ENCODE data around the gene VCP. TPM values are rescaled to one million over a fixed set of nuclear protein-coding genes. Genes with fewer than 3 reads are reported as not detected.

The VCP gene
- total RNA-seq, 4 donors from 2014 or later = 134 to 190 (median 149) TPM

DNA sequence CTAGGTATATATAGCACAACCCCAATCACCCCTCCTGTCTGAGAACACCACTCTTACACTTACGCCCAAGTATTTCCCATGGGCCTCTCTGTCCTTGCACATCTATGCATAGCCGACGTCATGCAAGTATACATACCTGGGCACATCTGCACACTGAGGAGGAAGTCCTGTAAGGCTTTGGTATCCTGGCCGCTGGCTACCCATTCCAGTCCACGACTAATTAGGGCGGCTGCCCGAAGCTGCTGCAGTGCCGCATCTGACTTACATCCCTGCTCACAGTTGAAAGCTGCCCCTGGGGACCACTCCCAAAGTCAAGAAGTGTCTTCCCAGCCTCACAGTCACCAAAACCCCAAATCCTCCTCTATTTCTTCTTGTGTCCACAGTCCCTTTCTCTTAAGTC lies 2.4 kb upstream of the VCP start:
- WGBS, 2 donors = 88 to 96% methylated on average over 8 of the region's 8 CpGs
- DNase-seq (ENCODE audit: low spot score in 2 of 2) = no peak
- peaks cover 0 to 37% (median 21%) of the 10 kb centered on the region in 4 donors for H3K4me1 ChIP-seq
- no peaks in the 10 kb centered on the region for H3K27me3 ChIP-seq
- H3K4me3 ChIP-seq = no peak overlapping the region
- no peak overlapping the region for H3K27ac ChIP-seq
- TF ChIP-seq CTCF (IDR thresholded peaks at IDR 0.05) (no peak), EP300 (IDR thresholded peaks at IDR 0.05) (no peak), POLR2A (IDR thresholded peaks at IDR 0.05) (no peak)
- no peaks in the 10 kb centered on the region for H3K9me3 ChIP-seq
- peaks cover 0 to 34% (median 0%) of the 10 kb centered on the region in 3 donors for H3K36me3 ChIP-seq

DNA sequence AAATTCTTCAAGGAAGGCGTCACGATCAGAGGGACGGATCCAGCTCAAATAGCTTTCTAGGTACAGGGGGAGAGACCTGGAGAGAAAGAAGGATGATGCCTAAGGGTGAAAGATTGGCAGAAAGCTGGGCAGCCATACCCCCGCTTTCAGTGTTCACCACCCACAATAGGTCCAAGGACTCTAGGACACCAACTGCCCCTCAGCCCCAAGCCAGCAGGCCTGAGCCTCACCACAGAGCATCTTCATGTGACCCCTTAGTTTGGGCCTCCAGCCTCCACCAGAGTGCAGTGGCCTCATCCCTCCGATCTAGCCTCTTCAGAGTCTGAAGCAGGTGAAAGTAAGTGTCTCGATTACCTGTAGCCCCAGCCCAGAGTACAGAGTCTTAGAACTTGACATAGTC lies 1.7 kb upstream of the VCP start:
- peaks cover 0 to 34% (median 0%) of the 10 kb centered on the region in 3 donors for H3K36me3 ChIP-seq
- no peak overlapping the region for H3K4me3 ChIP-seq
- no peak for TF ChIP-seq CTCF (IDR thresholded peaks at IDR 0.05)
- WGBS, 2 donors = 94 to 95% methylated on average over 6 of the region's 6 CpGs
- H3K4me1 ChIP-seq = peaks cover 0 to 41% (median 25%) of the 10 kb centered on the region in 4 donors
- no peaks in the 10 kb centered on the region for H3K9me3 ChIP-seq
- H3K27ac ChIP-seq = no peak overlapping the region
- DNase-seq (ENCODE audit: low spot score in 2 of 2) = no peak
- H3K27me3 ChIP-seq = no peaks in the 10 kb centered on the region

GRCh38 chr9:35073279-35073612 lies 821 bp upstream of the VCP start:
- Histone ChIP-seq H3K4me3 (peak overlapping the region in 1 of 4 donors; percentile 89), H3K27me3 (no peaks in the 10 kb centered on the region), H3K9me3 (no peaks in the 10 kb centered on the region), H3K4me1 (peaks cover 0 to 41% (median 30%) of the 10 kb centered on the region in 4 donors), H3K27ac (peak overlapping the region in 3 of 4 donors; percentile 98 to 100 (median 99)), H3K36me3 (peaks cover 0 to 34% (median 0%) of the 10 kb centered on the region in 3 donors)
- 64 to 68% methylated on average over 2 of the region's 2 CpGs for WGBS, 2 donors
- TF ChIP-seq POLR2A (IDR thresholded peaks at IDR 0.05) (no peak), EP300 (IDR thresholded peaks at IDR 0.05) (no peak), CTCF (IDR thresholded peaks at IDR 0.05) (no peak)
- no peak for DNase-seq (ENCODE audit: low spot score in 2 of 2)

GRCh38 chr9:35071814-35072460 lies 488 bp downstream of the VCP start:
- H3K36me3 ChIP-seq = peaks cover 0 to 43% (median under 1%) of the 10 kb centered on the region in 3 donors
- no peaks in the 10 kb centered on the region for H3K9me3 ChIP-seq
- peak overlapping the region; percentile 72 to 99 (median 89) for H3K4me3 ChIP-seq
- TF ChIP-seq EP300 (IDR thresholded peaks at IDR 0.05) (no peak), CTCF (IDR thresholded peaks at IDR 0.05) (peak in 4 of 5 experiments; percentile 26 to 52 (median 46)), POLR2A (IDR thresholded peaks at IDR 0.05) (peak in 1 of 2 donors; percentile 11)
- peaks cover 0 to 47% (median 35%) of the 10 kb centered on the region in 4 donors for H3K4me1 ChIP-seq
- H3K27me3 ChIP-seq = no peaks in the 10 kb centered on the region
- WGBS, 2 donors = 0% methylated on average over 30 to 63 of the region's 79 CpGs
- DNase-seq (ENCODE audit: low spot score in 2 of 2) = peak; percentile 64 to 66
- H3K27ac ChIP-seq = peak overlapping the region; percentile 97 to 100 (median 98)

All from tibial nerve (tissue), 4 donors.